Measurements from ENCODE around the gene PARD3.
A peak's percentile ranks its signal among the peaks of the same experiment; 100 is the strongest.

The PARD3 gene

DNA sequence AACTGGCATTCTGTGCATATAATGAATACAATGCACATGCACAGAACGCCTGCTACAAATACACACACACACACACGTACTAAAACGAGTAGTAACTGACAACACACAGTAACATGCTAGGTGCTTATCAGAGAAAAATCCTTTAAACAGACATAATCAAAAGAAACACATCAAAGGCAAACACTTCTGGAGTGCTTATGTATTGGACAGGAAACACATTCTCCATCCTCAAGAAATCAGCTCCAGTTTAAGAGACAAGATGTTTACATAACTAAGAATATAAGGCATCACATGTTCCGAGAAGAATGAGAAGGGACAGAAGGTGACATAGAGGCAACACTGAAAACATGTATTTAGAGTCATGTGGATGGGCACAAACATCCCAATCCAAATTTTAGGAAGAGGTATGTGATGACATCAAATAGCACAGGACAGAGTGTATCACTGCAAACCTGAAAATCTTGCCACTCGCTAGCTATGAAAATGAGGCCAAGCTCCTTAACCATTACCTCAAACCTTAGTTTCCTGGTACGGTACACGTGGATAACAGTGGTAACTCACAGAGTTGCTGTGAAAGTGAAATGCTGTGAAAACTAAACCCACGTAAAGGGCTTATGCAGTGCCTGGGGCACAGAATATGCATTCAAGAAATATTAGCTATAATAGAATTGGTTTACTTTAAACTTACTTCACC, 619.6 kb downstream of the PARD3 start:
- Histone ChIP-seq H3K27me3 (ENCODE audit: insufficient read depth, low read length, poor library complexity, severe bottlenecking) (no peaks in the 10 kb centered on the region), H3F3A (ENCODE audit: low read depth) (no peaks in the 10 kb centered on the region), H3K4me1 (ENCODE audit: insufficient read depth, low read length, poor library complexity, severe bottlenecking) (peaks cover 50% of the 10 kb centered on the region), H3K9me2 (replicated peaks; ENCODE audit: low read depth, low read length) (no peaks in the 10 kb centered on the region), H4K20me1 (ENCODE audit: insufficient read depth, low read length, poor library complexity, severe bottlenecking) (no peaks in the 10 kb centered on the region), H3K36me3 (ENCODE audit: insufficient read depth, low read length) (no peaks in the 10 kb centered on the region), H3K4me3 (ENCODE audit: low read length, poor library complexity, severe bottlenecking) (no peak overlapping the region), H3K79me2 (ENCODE audit: insufficient read depth, low read length) (no peaks in the 10 kb centered on the region), H2AFZ (ENCODE audit: low read length) (no peak overlapping the region), H3K4me2 (ENCODE audit: low read depth, low read length, poor library complexity, severe bottlenecking) (peak overlapping the region; percentile 4), H3K9me3 (ENCODE audit: insufficient read depth, low read depth, low read length) (no peaks in the 10 kb centered on the region), H3K9ac (ENCODE audit: low read depth, low read length, poor library complexity, severe bottlenecking) (peak overlapping the region; percentile 13)
- TF ChIP-seq, protein P1, sequence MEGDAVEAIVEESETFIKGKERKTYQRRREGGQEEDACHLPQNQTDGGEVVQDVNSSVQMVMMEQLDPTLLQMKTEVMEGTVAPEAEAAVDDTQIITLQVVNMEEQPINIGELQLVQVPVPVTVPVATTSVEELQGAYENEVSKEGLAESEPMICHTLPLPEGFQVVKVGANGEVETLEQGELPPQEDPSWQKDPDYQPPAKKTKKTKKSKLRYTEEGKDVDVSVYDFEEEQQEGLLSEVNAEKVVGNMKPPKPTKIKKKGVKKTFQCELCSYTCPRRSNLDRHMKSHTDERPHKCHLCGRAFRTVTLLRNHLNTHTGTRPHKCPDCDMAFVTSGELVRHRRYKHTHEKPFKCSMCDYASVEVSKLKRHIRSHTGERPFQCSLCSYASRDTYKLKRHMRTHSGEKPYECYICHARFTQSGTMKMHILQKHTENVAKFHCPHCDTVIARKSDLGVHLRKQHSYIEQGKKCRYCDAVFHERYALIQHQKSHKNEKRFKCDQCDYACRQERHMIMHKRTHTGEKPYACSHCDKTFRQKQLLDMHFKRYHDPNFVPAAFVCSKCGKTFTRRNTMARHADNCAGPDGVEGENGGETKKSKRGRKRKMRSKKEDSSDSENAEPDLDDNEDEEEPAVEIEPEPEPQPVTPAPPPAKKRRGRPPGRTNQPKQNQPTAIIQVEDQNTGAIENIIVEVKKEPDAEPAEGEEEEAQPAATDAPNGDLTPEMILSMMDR (conservative IDR thresholded peaks at IDR 0.05; ENCODE audit: low read length): no peak
- TF ChIP-seq EZH2phosphoT487 (IDR thresholded peaks at IDR 0.05; ENCODE audit: borderline replicate concordance): no peak

DNA sequence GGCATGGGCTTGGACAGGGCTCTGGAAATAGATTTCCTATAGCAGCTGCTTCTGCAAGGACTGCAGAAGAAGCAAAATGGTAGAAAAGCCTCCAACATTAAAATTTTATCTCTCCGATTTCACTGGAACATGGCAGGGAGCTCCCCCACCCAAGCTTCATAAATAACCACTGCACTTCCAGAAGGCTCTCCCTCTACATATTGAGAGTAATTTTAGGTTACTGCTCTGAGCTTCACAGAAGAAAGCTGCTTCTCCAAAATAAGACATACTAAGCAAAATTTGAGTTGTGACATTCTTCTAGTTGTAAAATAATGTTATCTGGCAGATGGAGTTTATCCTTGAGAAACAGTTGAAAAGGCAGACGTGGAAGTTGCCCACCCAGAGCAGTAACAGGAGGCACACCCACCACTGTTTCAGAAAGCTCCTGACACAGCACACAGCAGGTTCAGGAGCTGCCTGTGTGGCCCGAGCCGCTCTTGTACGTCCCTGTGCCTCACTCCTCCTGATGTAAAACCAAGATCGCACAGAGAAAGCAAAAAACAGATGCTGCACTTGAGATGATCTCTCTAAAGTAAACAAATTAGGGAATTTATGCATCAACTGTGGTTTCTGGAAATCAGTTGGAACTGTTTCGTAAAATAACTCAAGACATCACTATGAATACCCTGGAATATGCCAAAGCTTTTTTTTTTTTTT, 621.0 kb downstream of the PARD3 start:
- Histone ChIP-seq H3K79me2 (ENCODE audit: insufficient read depth, low read length) (no peaks in the 10 kb centered on the region), H3K4me1 (ENCODE audit: insufficient read depth, low read length, poor library complexity, severe bottlenecking) (peaks cover 36% of the 10 kb centered on the region), H2AFZ (ENCODE audit: low read length) (no peak overlapping the region), H3K4me2 (ENCODE audit: low read depth, low read length, poor library complexity, severe bottlenecking) (no peak overlapping the region), H3F3A (ENCODE audit: low read depth) (no peaks in the 10 kb centered on the region), H3K4me3 (ENCODE audit: low read length, poor library complexity, severe bottlenecking) (no peak overlapping the region), H3K27me3 (ENCODE audit: insufficient read depth, low read length, poor library complexity, severe bottlenecking) (no peaks in the 10 kb centered on the region), H4K20me1 (ENCODE audit: insufficient read depth, low read length, poor library complexity, severe bottlenecking) (no peaks in the 10 kb centered on the region), H3K9ac (ENCODE audit: low read depth, low read length, poor library complexity, severe bottlenecking) (no peak overlapping the region), H3K36me3 (ENCODE audit: insufficient read depth, low read length) (no peaks in the 10 kb centered on the region), H3K9me3 (ENCODE audit: insufficient read depth, low read depth, low read length) (no peaks in the 10 kb centered on the region), H3K9me2 (replicated peaks; ENCODE audit: low read depth, low read length) (no peaks in the 10 kb centered on the region)
- no peak for TF ChIP-seq EZH2phosphoT487 (IDR thresholded peaks at IDR 0.05; ENCODE audit: borderline replicate concordance)
- TF ChIP-seq, protein P1 (conservative IDR thresholded peaks at IDR 0.05; ENCODE audit: low read length): no peak

DNA sequence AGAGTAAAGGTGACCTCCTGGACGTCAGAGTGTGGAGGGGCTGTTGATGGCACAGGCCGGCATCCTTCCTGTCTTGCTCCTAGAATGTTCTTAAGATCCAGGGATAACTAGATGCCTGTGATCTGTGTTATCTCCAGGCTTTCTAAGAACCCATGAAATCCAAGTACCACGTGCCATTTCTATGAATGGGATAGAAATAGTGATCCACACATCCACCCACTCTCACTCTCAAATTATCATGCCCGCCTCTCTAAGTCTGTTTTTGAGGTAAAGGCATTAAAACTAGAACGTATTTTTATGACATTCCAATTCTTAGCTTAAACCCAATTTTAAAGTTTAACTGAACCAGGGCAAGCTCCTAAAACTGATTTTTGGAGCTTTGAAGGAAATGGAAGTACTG, 622.5 kb downstream of the PARD3 start:
- Histone ChIP-seq H3K27me3 (ENCODE audit: insufficient read depth, low read length, poor library complexity, severe bottlenecking) (no peaks in the 10 kb centered on the region), H3K9me3 (ENCODE audit: insufficient read depth, low read depth, low read length) (no peaks in the 10 kb centered on the region), H3F3A (ENCODE audit: low read depth) (no peaks in the 10 kb centered on the region), H3K4me1 (ENCODE audit: insufficient read depth, low read length, poor library complexity, severe bottlenecking) (peaks cover 25% of the 10 kb centered on the region), H3K9ac (ENCODE audit: low read depth, low read length, poor library complexity, severe bottlenecking) (no peak overlapping the region), H3K36me3 (ENCODE audit: insufficient read depth, low read length) (no peaks in the 10 kb centered on the region), H2AFZ (ENCODE audit: low read length) (no peak overlapping the region), H3K4me2 (ENCODE audit: low read depth, low read length, poor library complexity, severe bottlenecking) (no peak overlapping the region), H4K20me1 (ENCODE audit: insufficient read depth, low read length, poor library complexity, severe bottlenecking) (no peaks in the 10 kb centered on the region), H3K4me3 (ENCODE audit: low read length, poor library complexity, severe bottlenecking) (no peak overlapping the region), H3K79me2 (ENCODE audit: insufficient read depth, low read length) (no peaks in the 10 kb centered on the region), H3K9me2 (replicated peaks; ENCODE audit: low read depth, low read length) (no peaks in the 10 kb centered on the region)
- TF ChIP-seq, protein P1 (conservative IDR thresholded peaks at IDR 0.05; ENCODE audit: low read length): no peak
- TF ChIP-seq EZH2phosphoT487 (IDR thresholded peaks at IDR 0.05; ENCODE audit: borderline replicate concordance): no peak

All from Loucy (cell line).